GM21381 (cell line): ENCODE data around the gene ELF1.
"Not testable (repeated sequence)": the region's sequence is repeated elsewhere in the genome, so short reads cannot be mapped to it uniquely, and the experiment has no call there.

Experiments used
- ATAC-seq: cut with Tn5 transposase; IDR thresholded peaks from one replicate; pipeline ENCODE4 v1.9.1; 2021; ENCODE audit warnings: mild to moderate bottlenecking, moderate library complexity; ENCODE audit not compliant: unreplicated experiment

Gene ELF1

DNA sequence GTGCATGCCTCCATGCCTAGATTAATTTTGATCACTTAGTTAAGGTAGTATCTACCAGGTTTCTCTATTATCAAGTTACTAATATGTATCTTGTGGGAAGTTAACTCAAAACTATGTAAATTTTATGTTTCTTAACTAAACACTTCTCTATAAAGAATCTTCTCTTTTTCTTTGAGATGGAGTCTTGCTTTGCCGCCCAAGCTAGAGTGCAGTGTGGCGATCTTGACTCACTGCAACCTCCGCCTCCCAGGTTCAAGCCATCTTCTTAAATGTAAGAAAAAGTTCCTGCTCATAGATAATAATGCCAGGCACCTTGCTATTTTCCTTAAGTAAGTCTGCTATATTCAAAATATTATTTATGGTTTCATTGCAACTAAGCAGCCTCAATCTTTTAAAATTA lies 58.4 kb downstream of the ELF1 start:
- no peak for ATAC-seq

DNA sequence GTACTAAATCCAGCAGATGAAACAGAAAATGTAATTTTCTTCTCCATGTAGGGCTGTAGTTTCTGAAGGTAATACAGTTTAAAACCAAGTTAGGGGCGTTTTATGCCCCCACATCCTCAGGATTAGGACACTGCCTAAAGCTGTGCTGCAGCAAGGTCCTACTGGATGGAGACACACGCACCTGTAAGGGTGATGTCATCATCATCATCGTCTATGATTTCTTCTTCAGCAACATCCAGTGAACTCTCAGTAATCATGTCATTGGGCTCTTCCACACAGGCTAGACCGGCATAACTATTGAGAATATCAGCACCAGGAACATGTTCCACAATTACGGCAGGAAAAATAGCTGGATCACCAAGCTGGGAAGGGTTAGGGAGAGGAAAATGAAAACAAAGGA lies 60.5 kb downstream of the ELF1 start:
- ATAC-seq = no peak

DNA sequence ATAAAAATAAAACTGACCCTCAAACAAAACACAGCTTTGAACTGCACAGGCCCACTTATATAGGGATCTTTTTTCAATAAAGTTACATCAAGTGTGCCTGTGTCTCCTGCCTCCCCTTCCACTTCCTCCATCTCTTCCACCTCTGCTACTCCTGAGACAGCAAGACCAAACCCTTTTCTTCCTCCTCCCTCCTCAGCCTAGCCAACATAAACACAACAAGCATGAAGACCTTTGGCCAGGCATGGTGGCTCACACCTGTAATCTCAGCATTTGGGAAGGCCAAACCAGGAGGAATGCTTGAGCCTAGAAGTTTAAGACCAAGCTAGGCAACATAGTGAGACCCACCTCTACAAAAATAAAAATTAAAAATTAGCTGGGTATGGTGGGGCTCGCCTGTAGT lies 72.6 kb downstream of the ELF1 start:
- ATAC-seq = no peak

DNA sequence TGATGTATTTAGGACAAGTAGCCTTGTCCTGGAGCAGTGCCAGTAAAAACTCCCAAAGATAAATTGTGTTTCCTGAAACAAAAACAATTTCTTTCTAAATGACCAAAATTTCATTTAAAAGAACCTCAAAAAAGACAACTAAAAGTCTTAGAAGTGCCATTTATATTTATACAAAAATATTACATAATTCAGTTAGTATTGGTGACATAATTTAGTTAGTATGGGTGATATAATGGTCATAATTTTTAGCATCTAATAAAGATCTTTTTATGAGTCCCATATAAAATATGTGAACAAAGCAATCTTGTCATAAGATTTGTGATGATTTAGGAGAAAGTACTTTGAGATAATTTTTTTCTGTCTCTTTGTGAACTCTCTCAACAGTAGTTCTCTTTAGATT lies 76.0 kb downstream of the ELF1 start:
- ATAC-seq = no peak

DNA sequence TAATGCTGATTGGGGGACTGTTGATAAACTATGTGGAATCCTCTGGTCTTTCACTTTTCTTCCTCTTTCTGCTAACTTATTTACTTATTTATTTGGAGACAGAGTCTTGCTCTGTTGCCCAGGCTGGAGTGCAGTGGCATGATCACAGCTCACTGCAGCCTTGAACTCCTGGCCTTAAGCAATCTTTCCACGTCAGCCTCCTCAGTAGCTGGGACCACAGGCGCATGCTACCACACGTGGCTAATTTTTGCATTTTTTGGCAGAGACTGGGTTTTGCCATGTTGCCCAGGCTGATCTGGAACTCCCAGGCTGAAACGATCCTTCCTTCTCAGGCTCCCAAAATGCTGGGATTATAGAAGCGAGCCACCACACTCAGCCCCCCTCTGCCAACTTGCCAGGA lies 77.5 kb downstream of the ELF1 start:
- no peak for ATAC-seq

DNA sequence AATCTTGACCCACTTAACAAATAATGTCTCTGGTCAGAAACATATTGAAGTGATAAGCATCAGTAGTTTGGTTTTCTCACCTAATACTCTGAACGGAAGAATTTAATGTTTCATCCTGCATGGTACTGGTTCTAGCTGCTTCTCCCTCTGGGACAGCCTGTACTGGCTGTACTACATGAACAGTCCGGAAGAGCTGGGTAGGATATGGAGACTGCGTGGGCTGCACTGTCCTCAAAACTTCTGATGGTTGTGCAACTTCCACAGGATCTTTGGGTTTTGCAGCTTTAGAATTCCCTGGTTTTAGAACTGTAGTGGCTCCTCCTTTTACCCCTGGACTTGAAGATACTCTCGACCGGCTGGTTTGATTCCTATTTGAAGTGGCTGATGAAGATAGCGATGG lies 78.3 kb downstream of the ELF1 start:
- ATAC-seq = no peak

DNA sequence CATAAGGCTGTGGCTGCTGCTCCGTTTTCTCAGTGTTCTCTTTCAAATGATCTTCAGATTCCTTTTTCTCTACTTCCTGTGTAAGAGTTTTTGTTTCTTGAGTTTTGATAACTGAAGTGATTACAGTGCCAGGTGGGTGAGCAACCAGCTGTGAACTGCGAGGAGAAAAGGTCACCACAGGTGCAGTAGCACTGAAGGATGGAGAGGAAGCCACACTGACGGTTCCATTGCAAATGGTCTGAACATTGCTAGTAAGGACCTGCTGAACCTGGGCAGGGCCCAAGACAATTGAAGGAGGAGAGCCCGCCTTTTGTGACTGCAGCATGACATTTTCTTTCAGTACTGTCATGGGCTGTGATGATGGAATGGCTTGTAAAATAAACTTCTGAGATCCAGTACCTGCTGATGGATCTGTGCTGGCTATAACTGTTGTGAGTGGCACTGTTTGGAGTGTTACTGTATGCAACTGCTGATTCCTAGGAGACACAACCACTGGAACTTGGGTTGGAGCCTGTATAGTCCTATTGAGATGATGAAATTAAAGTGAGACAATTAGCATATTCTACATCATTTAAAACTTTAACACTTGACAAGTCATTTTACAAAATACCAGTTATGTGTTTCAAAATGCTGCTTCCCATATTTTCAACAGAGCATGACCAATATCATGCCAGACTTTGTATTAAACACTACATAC lies 85.5 kb downstream of the ELF1 start:
- ATAC-seq = peak; percentile 73

DNA sequence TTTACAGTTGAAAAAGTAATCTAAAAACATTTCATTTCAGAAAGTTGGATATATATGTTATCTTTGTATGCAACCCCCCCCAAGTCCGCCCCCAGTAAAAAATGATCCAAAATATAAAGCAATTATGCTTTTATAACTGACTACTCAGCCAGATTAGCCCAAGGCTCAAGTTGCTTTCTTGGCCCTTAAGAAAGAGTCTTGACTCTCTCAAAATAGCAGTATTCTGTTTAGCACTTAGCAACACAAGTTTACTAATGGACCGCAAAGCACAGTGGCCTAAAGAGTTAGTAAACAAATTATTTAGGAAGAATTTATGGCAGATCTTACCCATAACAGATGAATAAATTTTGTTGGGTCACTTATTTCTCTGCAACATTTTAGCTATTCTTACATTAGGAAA lies 86.9 kb downstream of the ELF1 start:
- no peak for ATAC-seq

DNA sequence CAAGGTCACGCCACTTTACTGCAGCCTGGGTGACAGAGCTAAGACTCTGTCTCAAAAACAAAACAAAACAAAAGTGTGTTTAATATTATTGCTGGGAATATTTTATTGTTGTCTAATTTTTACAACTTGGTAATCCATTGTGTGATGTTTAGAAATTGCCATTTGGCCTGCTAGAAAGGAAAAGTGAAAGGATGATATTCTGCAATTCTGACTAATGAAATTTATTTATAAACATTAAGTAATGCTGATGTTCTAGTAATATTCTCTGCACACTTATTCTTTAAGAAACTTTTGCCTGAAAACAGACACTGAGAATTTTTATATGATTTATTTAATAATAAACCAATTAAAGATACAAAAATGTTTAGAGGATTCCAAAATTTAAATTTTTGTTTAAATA lies 87.4 kb downstream of the ELF1 start:
- no peak for ATAC-seq

DNA sequence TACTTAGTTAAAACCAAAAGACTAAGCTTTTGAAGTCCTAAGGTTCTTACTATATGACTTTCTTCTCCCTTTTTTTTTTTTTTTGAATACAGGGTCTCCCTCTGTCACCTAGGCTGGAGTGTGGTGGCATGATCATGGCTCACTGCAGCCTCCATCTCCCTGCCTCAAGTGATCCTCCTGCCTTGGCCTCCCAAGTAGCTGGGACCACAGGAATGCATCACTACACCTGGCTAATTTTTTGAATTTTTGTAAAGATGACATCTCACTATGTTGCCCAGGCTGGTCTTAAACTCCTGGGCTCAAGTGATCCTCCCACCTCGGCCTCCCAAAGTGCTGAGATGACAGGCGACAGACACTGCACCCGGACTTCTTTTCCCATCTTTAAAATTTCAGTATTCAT lies 89.2 kb downstream of the ELF1 start:
- ATAC-seq = not testable (repeated sequence)

DNA sequence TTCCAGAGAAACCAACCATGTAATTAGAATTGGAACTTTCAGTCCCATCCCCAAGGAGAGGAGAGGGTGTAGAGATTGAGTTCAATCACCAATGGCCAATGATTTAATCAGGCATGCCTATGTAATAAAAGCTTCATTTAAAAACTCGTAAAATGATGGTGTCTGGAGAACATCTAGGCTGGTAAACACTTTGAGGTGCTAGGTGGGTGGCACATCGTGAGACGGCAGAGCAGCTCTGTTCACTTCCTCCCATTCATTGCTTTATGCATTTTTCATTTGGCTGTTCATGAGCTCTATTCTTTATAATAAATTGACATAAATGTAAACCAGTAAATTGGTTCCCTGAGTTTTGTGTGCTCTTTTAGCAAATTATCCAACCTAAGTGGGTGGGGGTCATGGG lies 90.1 kb downstream of the ELF1 start:
- ATAC-seq = no peak

DNA sequence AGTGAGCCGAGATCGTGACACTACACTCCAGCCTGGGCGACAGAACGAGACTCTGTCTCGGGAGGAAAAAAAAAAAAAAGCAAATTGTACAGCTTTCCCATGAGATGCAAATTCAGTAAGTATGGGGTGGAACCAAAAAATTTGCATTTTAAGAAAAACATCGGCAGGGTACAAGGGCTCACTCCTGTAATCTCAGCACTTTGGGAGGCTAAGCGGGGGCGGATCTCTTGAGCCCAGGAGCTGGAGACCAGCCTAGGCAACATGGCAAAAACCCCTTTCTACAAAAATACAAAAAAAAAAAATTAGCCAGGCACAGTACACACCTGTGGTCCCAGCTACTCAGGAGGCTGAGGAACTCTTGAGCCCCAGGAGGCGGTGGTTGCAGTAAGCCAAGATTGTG lies 91.2 kb downstream of the ELF1 start:
- no peak for ATAC-seq

DNA sequence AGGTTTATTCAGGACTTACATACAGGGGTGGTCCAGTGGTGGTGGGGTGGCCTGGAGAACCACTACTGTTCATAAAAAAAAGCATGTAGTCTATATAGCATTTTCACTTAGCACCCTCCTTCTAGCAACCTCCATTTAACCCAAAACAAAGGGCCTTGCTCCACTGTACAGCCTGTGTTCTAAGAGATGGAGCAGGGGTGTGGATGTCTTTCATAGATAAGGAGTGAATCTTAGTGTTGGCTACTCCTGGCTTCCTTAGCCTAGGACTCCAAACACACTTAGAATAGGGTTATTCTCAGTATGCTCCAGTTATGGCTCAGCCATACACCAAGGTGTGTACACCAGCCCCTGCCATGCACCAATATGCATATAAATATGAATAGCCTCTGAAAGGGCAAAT lies 95.2 kb downstream of the ELF1 start:
- no peak for ATAC-seq

DNA sequence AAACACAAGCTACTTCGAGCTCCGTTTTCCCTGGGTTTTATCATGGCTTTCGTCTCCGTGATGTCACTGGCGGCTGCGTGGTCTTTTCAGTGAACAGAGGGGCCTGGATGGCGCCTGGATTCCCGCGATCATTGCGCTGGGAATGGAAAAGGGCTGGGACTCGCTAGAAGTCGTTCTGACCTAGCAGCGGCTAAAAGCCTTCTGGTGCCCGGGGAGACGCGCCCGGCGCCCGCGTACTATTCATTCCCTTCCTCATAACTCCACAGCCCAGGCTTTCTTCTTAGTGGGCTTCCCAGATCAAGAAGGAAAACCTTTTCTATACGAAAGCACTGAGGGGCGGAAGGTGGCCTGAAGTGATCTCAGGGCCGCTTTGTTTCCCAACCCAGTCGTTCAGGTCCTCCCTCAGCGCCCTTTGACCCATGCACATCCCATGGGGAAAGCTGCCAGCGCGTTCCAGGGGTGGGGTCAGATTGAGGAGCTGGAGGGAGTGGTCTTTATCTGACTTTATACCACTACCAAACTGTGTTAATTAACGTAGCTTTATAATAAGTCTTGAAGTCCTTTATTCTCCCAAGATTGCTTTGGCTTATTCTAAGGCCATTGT lies 96.6 kb downstream of the ELF1 start:
- no peak for ATAC-seq

DNA sequence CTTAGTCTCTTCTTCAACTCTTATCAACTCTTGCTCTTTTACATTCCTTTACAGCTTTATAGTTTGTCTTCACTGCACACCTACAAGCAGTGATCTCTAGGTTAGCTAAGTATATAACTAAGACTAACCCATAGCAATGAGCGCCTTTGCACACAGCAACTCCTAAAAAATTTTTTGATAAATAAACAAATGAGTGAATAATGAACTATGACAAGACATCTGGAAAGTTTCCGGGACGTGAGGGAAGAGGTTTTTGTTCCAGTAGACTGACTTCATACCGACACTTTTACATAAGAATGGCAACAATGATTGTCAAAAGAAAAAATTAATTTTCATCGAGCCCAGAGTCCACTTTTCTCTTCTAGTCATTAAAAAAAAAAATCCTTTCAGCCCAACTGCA lies 98.3 kb downstream of the ELF1 start:
- no peak for ATAC-seq

DNA sequence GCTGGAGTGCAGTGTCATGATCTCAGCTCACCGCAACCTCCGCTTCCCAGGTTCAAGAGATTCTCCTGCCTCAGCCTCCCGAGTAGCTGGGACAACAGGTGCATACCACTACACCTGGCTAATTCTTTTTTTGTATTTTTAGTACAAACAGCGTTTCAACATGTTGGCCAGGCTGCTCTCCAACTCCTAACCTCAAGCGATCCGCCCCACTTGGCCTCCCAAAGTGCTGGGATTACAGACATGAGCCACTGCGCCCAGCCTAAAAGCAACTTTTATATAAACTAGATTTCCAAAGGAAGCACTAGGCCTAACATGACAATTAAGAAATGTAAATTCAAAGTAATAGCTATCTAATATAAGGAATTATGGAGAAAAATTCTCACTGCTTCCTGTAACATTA lies 99.2 kb downstream of the ELF1 start:
- ATAC-seq = not testable (repeated sequence)

DNA sequence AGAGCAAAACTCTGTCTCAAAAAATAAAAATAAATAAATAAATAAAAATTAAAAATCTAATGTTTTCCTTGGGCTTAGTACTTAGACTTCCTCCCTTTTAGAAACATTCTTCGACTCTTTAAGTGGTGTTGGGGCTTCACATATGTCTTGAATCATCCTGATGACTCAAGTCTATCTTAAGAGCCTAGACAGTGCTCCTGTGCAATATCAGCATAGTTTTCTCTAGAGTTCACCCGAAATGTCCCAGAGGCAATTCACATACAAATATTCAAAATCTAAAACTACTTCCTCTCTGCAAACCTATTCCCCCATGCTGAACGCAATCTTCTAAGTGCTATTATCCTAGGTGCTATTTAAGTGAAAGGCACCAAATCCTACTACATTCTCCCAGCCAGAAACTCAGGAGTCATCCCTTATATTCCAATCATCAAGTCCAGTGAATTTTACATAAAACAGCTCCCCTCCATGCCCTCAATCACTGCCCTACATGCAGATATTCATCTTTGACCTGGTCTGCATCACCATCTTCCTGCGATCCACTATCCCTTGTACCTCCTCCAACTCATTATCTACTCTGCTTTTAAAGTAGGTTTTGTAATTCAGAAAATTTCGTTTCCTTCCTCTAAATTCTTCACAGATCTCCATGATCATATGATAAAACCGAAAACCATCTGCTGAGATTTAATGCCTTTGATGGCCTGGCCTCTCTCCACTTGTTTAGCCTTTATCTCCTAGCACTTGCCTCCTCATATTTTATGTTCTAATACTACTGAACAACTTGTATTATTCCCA lies 102.7 kb downstream of the ELF1 start:
- no peak for ATAC-seq

DNA sequence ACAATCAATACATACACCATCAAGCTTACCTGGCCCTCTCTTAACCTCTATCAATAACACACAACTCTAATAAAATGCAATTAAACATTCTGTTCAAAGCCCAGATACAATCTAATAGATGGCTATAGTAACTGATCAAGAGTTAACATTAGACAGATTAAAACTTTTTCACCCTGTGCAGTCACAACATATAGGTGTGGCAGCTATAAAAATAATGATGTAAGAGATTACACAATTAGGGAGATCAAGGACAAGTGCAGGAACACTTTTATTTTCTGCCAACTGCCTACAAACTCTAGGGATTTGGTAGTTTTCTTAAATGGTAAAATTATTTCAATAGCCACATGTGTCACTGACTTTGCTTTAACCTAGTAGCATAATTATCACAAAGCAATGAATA lies 104.3 kb downstream of the ELF1 start:
- not testable (repeated sequence) for ATAC-seq

DNA sequence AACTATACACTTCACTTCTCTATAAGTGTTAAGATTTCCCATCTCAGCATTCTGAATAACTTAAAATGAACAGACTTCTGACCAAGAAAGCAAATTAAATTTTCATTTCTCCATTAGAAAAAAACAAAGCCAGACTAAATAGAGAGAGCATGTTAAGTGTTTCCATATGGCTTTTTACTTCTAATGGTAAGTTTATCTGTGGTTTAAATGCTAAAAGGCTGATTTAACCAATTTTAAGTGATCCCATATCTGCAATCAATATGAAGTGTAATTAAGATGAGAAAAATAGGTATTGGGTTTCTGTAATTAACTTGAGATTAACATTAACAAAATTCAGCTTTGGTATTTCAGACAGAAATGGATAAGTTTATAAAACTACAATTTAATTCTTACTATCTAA lies 107.8 kb downstream of the ELF1 start:
- ATAC-seq = no peak

DNA sequence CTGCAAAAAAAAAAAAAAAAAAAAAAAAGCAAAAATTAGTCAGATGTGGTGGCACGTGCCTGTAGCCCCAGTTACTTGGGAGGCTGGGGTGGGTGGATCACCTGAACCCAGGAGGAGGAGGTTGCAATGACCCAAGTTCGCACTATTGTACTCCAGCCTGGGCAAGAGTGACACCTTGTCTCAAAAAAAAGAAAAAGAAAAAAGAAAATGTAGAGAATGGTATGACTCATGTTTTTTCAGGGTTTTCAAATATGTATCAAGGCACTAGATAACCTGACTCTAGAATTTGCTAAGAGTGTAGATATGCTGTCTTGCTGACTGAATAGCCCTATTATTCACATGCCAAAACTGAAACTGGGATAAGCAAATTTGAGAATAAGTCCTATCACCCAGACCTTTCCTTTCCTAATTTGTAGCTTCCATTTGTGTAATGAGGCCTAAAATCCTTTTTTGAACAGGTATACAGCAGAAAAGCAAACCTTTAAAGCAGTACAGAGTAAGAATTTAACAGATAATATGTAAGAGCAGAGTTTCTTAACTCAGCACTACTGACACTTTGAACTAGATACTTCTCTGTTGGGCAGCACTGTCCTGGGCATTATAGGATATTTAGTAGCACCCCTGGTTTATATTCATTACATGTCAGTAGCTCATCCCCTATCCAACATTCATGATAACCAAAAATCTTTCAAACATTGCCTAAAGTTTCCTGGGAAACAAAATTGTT lies 108.6 kb downstream of the ELF1 start:
- ATAC-seq = peak; percentile 64

DNA sequence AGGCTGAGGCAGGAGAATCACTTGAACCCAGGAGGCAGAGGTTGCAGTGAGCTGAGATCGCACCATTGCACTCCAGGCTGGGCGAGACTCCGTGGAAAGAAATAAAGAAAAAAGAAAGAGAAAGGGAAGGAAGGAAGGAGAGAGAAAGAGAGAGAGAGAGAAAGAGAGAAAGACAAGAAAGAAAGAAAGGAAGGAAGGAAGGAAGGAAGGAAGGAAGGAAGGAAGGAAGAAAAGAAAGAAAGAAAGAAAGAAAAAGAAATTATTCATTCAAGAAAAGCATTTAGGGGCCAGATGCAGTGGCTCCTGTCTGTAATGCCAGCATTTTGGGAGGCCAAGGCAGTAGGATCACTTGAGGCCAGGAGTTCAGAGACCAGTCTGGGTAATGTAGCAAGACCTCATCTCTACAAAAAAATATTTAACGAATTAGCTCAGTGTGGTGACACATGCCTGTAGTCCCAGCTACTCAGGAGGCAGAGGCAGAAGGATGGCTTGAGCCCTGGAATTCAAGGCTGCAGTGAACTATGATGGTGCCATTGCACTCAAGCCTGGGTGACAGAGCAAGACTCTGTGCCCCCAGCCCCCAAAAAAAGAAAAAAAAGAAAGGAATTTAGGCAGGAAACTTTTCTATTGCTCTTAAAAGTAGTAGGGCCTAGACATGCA lies 109.4 kb downstream of the ELF1 start:
- not testable (repeated sequence) for ATAC-seq
